HepG2 (cell line): Measurements from ENCODE around the gene EGF. TPM values are rescaled to one million over a fixed set of nuclear protein-coding genes. Genes with fewer than 3 reads are reported as not detected.

ENCODE experiments used
- ATAC-seq: fragments of 200-7000 bp; cut with Tn5 transposase; 3 replicates; pipeline ENCODE4 v1.9.1; 2020; ENCODE audit warnings: mild to moderate bottlenecking, moderate library complexity
- BruUV-seq: library from RNA; stranded (reverse); fragments of 400-500 nt; replicated peaks from 2 replicates; lab custom pipeline; 2021; lab: Mats Ljungman, UMichigan
- CTCF ChIA-PET: fragments of 300-600 bp; formaldehyde crosslinking; extraction: SDS; loops from one replicate; lab custom pipeline; 2021; ENCODE audit warnings: low total read pairs, inconsistent platforms, low intra/inter-chr PET ratio; lab: Yijun Ruan, JAX
- POLR2A ChIA-PET: fragments of 350-600 bp; sonication (Branson Sonifier 250); formaldehyde crosslinking; loops from one replicate; lab custom pipeline; 2020; ENCODE audit warnings: antibody characterized with exemption, inconsistent platforms; lab: Yijun Ruan, JAX
- DNase-seq: peaks from one replicate; pipeline ENCODE4 v3.0.0-alpha.2; 2015; ENCODE audit warnings: low spot score
- FAIRE-seq: peaks from 3 replicates; lab custom pipeline; 2011; peaks lifted over from hg19 to GRCh38; lab: Jason Lieb, UNC
- H2AFZ ChIP-seq: one replicate; pipeline ENCODE4 v1.6.1; 2011; ENCODE audit warnings: low read length, inconsistent platforms
- H3K27ac ChIP-seq: fragments of 300-600 bp; 3 replicates; pipeline ENCODE4 v1.8.0; 2011; ENCODE audit warnings: mixed run types, mild to moderate bottlenecking, mixed read lengths, low read length, inconsistent platforms; ENCODE audit not compliant: insufficient read depth; ENCODE audit errors: extremely low read length
- H3K27me3 ChIP-seq, 2 experiments: fragments of 200-600 bp in 1 of 2; 2 replicates in 1 of 2; 3 replicates in 1 of 2; pipeline versions ENCODE4 v1.6.0 to v1.8.0; 2011; ENCODE audit warnings: low read length in 2 of 2, mild to moderate bottlenecking in 2 of 2, moderate library complexity in 2 of 2, inconsistent platforms in 1 of 2; ENCODE audit not compliant: insufficient read depth in 2 of 2, control insufficient read depth in 1 of 2
- H3K36me3 ChIP-seq, 2 experiments: fragments of 200-600 bp in 1 of 2; replicated peaks in 1 of 2; 2 replicates in 1 of 2; 3 replicates in 1 of 2; pipeline versions ENCODE4 v1.5.1 to v1.8.0; 2011; ENCODE audit warnings: low read length in 2 of 2, inconsistent platforms in 1 of 2; ENCODE audit not compliant: insufficient read depth in 2 of 2, control insufficient read depth in 1 of 2
- H3K4me1 ChIP-seq: 2 replicates; pipeline ENCODE4 v1.5.1; 2012; ENCODE audit warnings: low read length, inconsistent platforms; ENCODE audit not compliant: insufficient read depth
- H3K4me2 ChIP-seq: 2 replicates; pipeline ENCODE4 v1.6.0; 2011; ENCODE audit warnings: low read depth, low read length, inconsistent platforms
- H3K4me3 ChIP-seq, 3 experiments: fragments of 200-600 bp in 1 of 3; sonication (generic), shearing (Covaris generic) in 1 of 3; replicated peaks in 1 of 3; 2 replicates each; pipeline ENCODE4 v1.5.1; 2011 to 2016; ENCODE audit warnings: low read length in 3 of 3, inconsistent platforms in 2 of 3, low read depth in 2 of 3, mild to moderate bottlenecking in 2 of 3, control low read depth in 1 of 3, mixed read lengths in 1 of 3; ENCODE audit not compliant: insufficient read depth in 1 of 3
- H3K79me2 ChIP-seq: one replicate; pipeline ENCODE4 v1.6.1; 2011; ENCODE audit warnings: low read length, inconsistent platforms; ENCODE audit not compliant: insufficient read depth
- H3K9ac ChIP-seq: 2 replicates; pipeline ENCODE4 v1.6.0; 2011; ENCODE audit warnings: mild to moderate bottlenecking, low read depth, low read length, inconsistent platforms; ENCODE audit not compliant: insufficient read depth
- H3K9me3 ChIP-seq: 2 replicates; pipeline ENCODE4 v1.5.1; 2012; ENCODE audit warnings: mild to moderate bottlenecking, low read length
- H4K20me1 ChIP-seq: 2 replicates; pipeline ENCODE4 v1.6.0; 2011; ENCODE audit warnings: inconsistent platforms, mild to moderate bottlenecking, low read length, moderate library complexity; ENCODE audit not compliant: insufficient read depth
- EP300 ChIP-seq, 3 experiments: sonication (generic) in 1 of 3; formaldehyde crosslinking in 1 of 3; IDR thresholded peaks; 2 replicates each; pipeline versions ENCODE4 v1.5.1 to v1.6.1; 2011 to 2020; ENCODE audit warnings: low read depth in 2 of 3, low read length in 2 of 3, borderline replicate concordance in 1 of 3, improper control_type of control experiment in 1 of 3, mild to moderate bottlenecking in 1 of 3, missing genetic modification reagents in 1 of 3, moderate library complexity in 1 of 3
- NCOR1 ChIP-seq: fragments of 200-600 bp; sonication (generic); IDR thresholded peaks from 2 replicates; pipeline ENCODE4 v1.7.0; 2017; ENCODE audit warnings: antibody characterized with exemption, low read length, borderline replicate concordance
- PPARG ChIP-seq: conservative IDR thresholded peaks from 2 replicates; pipeline ENCODE4 v1.6.1; 2016; ENCODE audit warnings: missing biosample characterization, missing genetic modification reagents
- TAF15 ChIP-seq: fragments of 200-400 bp; formaldehyde crosslinking; IDR thresholded peaks from one replicate; pipeline ENCODE4 v1.6.1; 2018; ENCODE audit warnings: mild to moderate bottlenecking, low read depth, low read length; ENCODE audit not compliant: poor library complexity, severe bottlenecking
- ZNF230 ChIP-seq: sonication (generic); formaldehyde crosslinking; IDR thresholded peaks from 2 replicates; pipeline ENCODE4 v1.4.0; 2020; ENCODE audit warnings: mild to moderate bottlenecking, missing genetic modification reagents
- ZNF329 ChIP-seq: sonication (generic); formaldehyde crosslinking; IDR thresholded peaks from 2 replicates; pipeline ENCODE4 v1.9.0; 2021; ENCODE audit warnings: low read depth, mild to moderate bottlenecking, missing genetic modification reagents
- ZNF484 ChIP-seq: sonication (generic); formaldehyde crosslinking; IDR thresholded peaks from 2 replicates; pipeline ENCODE4 v1.5.1; 2020; ENCODE audit warnings: mild to moderate bottlenecking, low read depth, missing genetic modification reagents, borderline replicate concordance
- ZNF598 ChIP-seq: sonication (generic); formaldehyde crosslinking; IDR thresholded peaks from 2 replicates; pipeline ENCODE4 v1.5.1; 2020; ENCODE audit warnings: mild to moderate bottlenecking, missing genetic modification reagents, borderline replicate concordance
- ZNF772 ChIP-seq: sonication (generic); formaldehyde crosslinking; IDR thresholded peaks from 2 replicates; pipeline ENCODE4 v1.5.0; 2020; ENCODE audit warnings: mild to moderate bottlenecking, missing genetic modification reagents
- ZNF782 ChIP-seq: sonication (generic); formaldehyde crosslinking; IDR thresholded peaks from 2 replicates; pipeline ENCODE4 v1.4.0; 2020; ENCODE audit warnings: missing genetic modification reagents, mild to moderate bottlenecking, borderline replicate concordance
- ZSCAN31 ChIP-seq: sonication (generic); formaldehyde crosslinking; IDR thresholded peaks from 2 replicates; pipeline ENCODE4 v1.5.0; 2020; ENCODE audit warnings: low read depth, mild to moderate bottlenecking, missing genetic modification reagents
- WGBS: methylation state at CpG from one replicate; pipeline ENCODE4 v1.1.6; 2017; ENCODE audit warnings: low lambda C conversion rate; 5-methylcytosine and 5-hydroxymethylcytosine counted together
- in situ Hi-C: cut with HindIII; loops from 2 replicates; pipeline ENCODE4 v1.10.0; 2017; ENCODE audit warnings: low pct_unique_long_range_greater_than_20kb; ENCODE audit not compliant: extremely low pct_ligation_motif_present
- intact Hi-C: fragments of 100-400 bp; cut with micrococcal nuclease; formaldehyde crosslinking; loops from one replicate; pipeline ENCODE4 v1.10.0; 2022; ENCODE audit not compliant: unreplicated experiment
- polyA plus RNA-seq, 8 experiments: library from polyadenylated mRNA; depleted of rRNA in 3 of 8; stranded (reverse) in 7 of 8; unstranded in 1 of 8; fragments of >200 nt; fragmentation: Illumina TruSeq in 4 of 8; extraction: Trizol in 4 of 8; gene quantifications; 2 replicates each; pipeline versions ENCODE4 v1.2.1 to v1.2.3, GENCODE V29; 2011 to 2016; ENCODE audit warnings: low read depth in 4 of 8, missing spikeins in 1 of 8, mixed read lengths in 1 of 8; ENCODE audit not compliant: insufficient read depth in 1 of 8
- total RNA-seq, 5 experiments: library from RNA; depleted of rRNA; stranded (reverse); fragments of >200 nt; fragmentation: Illumina TruSeq; extraction: Trizol; gene quantifications; 2 replicates each; pipeline ENCODE4 v1.2.3, GENCODE V29; 2016; ENCODE audit warnings: low read depth in 1 of 5
- TF ChIP-seq, protein P1 (sequence below): IDR thresholded peaks from 2 replicates; pipeline ENCODE4 v1.6.1; 2018; ENCODE audit warnings: missing genetic modification reagents, mild to moderate bottlenecking, missing compliant biosample characterization
- TF ChIP-seq, protein P2 (sequence below): sonication (generic); formaldehyde crosslinking; IDR thresholded peaks from 2 replicates; pipeline ENCODE4 v1.5.1; 2020; ENCODE audit warnings: missing genetic modification reagents, mild to moderate bottlenecking, borderline replicate concordance
- TF ChIP-seq, protein P3 (sequence below): sonication (generic); formaldehyde crosslinking; IDR thresholded peaks from 2 replicates; pipeline ENCODE4 v1.4.0; 2020; ENCODE audit warnings: mild to moderate bottlenecking, missing genetic modification reagents
- TF ChIP-seq, protein P4 (sequence below): sonication (generic); formaldehyde crosslinking; IDR thresholded peaks from 2 replicates; pipeline ENCODE4; 2020; ENCODE audit warnings: missing genetic modification reagents, mild to moderate bottlenecking, borderline replicate concordance
- TF ChIP-seq, protein P5 (sequence below): fragments of 450-650 bp; IDR thresholded peaks from 2 replicates; pipeline ENCODE4 v1.6.1; 2017; ENCODE audit warnings: mild to moderate bottlenecking

The EGF gene
- total and polyA plus RNA-seq, 2 of the 13 experiments (the other 11 are each of a cell fraction or from before 2014, with no cell fraction given): 0.07 to 0.08 TPM

DNA sequence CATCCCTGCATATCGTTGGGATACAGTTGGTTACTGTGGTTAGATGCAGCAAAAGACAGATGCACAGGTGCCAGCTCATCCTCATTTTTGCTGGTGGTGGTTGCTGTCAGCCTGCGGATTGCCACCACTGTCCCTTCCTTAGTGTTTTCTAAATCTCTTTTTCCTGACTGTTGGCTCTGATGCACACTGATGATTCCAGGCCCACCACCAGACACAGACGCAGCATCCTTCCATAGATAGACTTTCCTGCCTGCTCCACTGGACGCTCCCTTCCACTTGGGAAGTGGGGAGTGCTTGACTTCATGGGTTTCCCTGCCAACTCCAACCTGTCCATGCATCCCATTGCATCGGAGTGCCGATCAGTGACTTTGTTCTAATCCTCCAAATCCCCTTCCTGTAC, 101.5 kb downstream of the EGF start:
- in situ Hi-C loops: loop anchor here (25.0 kb wide), 1 partner anchor 1623 kb away; no protein-coding TSS in a partner anchor
- TF ChIP-seq TAF15: no peak
- TF ChIP-seq, protein P1, sequence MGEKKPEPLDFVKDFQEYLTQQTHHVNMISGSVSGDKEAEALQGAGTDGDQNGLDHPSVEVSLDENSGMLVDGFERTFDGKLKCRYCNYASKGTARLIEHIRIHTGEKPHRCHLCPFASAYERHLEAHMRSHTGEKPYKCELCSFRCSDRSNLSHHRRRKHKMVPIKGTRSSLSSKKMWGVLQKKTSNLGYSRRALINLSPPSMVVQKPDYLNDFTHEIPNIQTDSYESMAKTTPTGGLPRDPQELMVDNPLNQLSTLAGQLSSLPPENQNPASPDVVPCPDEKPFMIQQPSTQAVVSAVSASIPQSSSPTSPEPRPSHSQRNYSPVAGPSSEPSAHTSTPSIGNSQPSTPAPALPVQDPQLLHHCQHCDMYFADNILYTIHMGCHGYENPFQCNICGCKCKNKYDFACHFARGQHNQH: no peak
- TF ChIP-seq ZSCAN31 (CRISPR knock-in tag): no peak
- TF ChIP-seq, protein P2, sequence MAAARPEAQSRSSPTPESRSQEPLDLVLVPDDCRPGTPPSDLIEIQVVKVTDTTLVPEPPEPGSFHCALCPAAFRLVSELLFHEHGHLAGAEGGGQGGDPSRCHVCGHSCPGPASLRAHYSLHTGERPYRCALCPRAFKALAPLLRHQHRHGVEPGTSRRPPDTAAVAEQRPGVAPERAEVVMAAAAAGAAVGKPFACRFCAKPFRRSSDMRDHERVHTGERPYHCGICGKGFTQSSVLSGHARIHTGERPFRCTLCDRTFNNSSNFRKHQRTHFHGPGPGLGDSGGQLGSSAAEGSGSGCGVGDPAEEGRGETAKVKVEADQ (CRISPR knock-in tag): no peak
- TF ChIP-seq ZNF484 (CRISPR knock-in tag): no peak
- no peak for TF ChIP-seq EP300 (IDR thresholded peaks at IDR 0.05; ENCODE audit: low read depth in 2 of 2, low read length in 2 of 2)
- TF ChIP-seq EP300 (CRISPR knock-in tag; IDR thresholded peaks at IDR 0.05; ENCODE audit: borderline replicate concordance): no peak
- TF ChIP-seq, protein P3, sequence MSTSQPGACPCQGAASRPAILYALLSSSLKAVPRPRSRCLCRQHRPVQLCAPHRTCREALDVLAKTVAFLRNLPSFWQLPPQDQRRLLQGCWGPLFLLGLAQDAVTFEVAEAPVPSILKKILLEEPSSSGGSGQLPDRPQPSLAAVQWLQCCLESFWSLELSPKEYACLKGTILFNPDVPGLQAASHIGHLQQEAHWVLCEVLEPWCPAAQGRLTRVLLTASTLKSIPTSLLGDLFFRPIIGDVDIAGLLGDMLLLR (CRISPR knock-in tag): no peak
- TF ChIP-seq PPARG: no peak
- no peak for TF ChIP-seq ZNF772 (CRISPR knock-in tag)
- no peak for TF ChIP-seq ZNF598
- TF ChIP-seq, protein P4, sequence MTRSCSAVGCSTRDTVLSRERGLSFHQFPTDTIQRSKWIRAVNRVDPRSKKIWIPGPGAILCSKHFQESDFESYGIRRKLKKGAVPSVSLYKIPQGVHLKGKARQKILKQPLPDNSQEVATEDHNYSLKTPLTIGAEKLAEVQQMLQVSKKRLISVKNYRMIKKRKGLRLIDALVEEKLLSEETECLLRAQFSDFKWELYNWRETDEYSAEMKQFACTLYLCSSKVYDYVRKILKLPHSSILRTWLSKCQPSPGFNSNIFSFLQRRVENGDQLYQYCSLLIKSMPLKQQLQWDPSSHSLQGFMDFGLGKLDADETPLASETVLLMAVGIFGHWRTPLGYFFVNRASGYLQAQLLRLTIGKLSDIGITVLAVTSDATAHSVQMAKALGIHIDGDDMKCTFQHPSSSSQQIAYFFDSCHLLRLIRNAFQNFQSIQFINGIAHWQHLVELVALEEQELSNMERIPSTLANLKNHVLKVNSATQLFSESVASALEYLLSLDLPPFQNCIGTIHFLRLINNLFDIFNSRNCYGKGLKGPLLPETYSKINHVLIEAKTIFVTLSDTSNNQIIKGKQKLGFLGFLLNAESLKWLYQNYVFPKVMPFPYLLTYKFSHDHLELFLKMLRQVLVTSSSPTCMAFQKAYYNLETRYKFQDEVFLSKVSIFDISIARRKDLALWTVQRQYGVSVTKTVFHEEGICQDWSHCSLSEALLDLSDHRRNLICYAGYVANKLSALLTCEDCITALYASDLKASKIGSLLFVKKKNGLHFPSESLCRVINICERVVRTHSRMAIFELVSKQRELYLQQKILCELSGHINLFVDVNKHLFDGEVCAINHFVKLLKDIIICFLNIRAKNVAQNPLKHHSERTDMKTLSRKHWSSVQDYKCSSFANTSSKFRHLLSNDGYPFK (CRISPR knock-in tag): no peak
- TF ChIP-seq ZNF329 (CRISPR knock-in tag): no peak
- TF ChIP-seq ZNF782 (CRISPR knock-in tag): no peak
- TF ChIP-seq ZNF230 (CRISPR knock-in tag): no peak
- no peak for TF ChIP-seq NCOR1
- TF ChIP-seq, protein P5, sequence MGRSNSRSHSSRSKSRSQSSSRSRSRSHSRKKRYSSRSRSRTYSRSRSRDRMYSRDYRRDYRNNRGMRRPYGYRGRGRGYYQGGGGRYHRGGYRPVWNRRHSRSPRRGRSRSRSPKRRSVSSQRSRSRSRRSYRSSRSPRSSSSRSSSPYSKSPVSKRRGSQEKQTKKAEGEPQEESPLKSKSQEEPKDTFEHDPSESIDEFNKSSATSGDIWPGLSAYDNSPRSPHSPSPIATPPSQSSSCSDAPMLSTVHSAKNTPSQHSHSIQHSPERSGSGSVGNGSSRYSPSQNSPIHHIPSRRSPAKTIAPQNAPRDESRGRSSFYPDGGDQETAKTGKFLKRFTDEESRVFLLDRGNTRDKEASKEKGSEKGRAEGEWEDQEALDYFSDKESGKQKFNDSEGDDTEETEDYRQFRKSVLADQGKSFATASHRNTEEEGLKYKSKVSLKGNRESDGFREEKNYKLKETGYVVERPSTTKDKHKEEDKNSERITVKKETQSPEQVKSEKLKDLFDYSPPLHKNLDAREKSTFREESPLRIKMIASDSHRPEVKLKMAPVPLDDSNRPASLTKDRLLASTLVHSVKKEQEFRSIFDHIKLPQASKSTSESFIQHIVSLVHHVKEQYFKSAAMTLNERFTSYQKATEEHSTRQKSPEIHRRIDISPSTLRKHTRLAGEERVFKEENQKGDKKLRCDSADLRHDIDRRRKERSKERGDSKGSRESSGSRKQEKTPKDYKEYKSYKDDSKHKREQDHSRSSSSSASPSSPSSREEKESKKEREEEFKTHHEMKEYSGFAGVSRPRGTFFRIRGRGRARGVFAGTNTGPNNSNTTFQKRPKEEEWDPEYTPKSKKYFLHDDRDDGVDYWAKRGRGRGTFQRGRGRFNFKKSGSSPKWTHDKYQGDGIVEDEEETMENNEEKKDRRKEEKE: no peak

More for the DNA sequence above, 101.5 kb downstream of the EGF start:
- ATAC-seq (no peak), DNase-seq (no peak), FAIRE-seq (no peak)
- intact Hi-C loops: no loop called here
- ChIA-PET POLR2A (no interaction called here), CTCF (no interaction called here)
- H4K20me1 ChIP-seq: no peaks in the 10 kb centered on the region
- H3K79me2 ChIP-seq: no peaks in the 10 kb centered on the region
- no TSS peak for BruUV-seq
- no peaks in the 10 kb centered on the region for H3K36me3 ChIP-seq
- H3K4me3 ChIP-seq: no peak overlapping the region
- 69% methylated on average over 5 of the region's 6 CpGs for WGBS
- no peaks in the 10 kb centered on the region for H3K4me1 ChIP-seq
- no peak overlapping the region for H3K27ac ChIP-seq
- no peak overlapping the region for H2AFZ ChIP-seq
- no peak overlapping the region for H3K9ac ChIP-seq
- H3K9me3 ChIP-seq: no peaks in the 10 kb centered on the region
- H3K4me2 ChIP-seq: no peak overlapping the region
- H3K27me3 ChIP-seq: no peaks in the 10 kb centered on the region; a peak in 1 of 5 replicates
